GM19324 (cell line): Measurements from ENCODE around the gene AIM2.
"Not testable (repeated sequence)": the region's sequence is repeated elsewhere in the genome, so short reads cannot be mapped to it uniquely, and the experiment has no call there.

ENCODE experiments used
- ATAC-seq: cut with Tn5 transposase; IDR thresholded peaks from one replicate; pipeline ENCODE4 v1.9.1; 2021; ENCODE audit warnings: mild to moderate bottlenecking, moderate library complexity; ENCODE audit not compliant: unreplicated experiment, low FRiP score

AIM2 gene

GRCh38 chr1:159026841-159027240, 49.7 kb downstream of the AIM2 start:
- ATAC-seq: not testable (repeated sequence)

- ATAC-seq: no peak
Observed at GRCh38 chr1:159025043-159025442, 51.5 kb downstream of the AIM2 start.

GRCh38 chr1:159023723-159024122, 52.8 kb downstream of the AIM2 start:
- ATAC-seq: no peak

- peak; percentile 94 for ATAC-seq
Observed at GRCh38 chr1:159015440-159015909, 61.1 kb downstream of the AIM2 start.

GRCh38 chr1:159014851-159015250, 61.7 kb downstream of the AIM2 start:
- no peak for ATAC-seq

- ATAC-seq: no peak
Observed at GRCh38 chr1:159014003-159014571, 62.5 kb downstream of the AIM2 start.

- ATAC-seq: no peak
Observed at GRCh38 chr1:159012495-159012894, 64.1 kb downstream of the AIM2 start.
